ENCODE measurements around the gene TRPM6. TPM values are rescaled to one million over a fixed set of nuclear protein-coding genes. Genes with fewer than 3 reads are reported as not detected.

TRPM6 gene
- polyA plus RNA-seq, 1 experiment: 0.02 TPM

DNA sequence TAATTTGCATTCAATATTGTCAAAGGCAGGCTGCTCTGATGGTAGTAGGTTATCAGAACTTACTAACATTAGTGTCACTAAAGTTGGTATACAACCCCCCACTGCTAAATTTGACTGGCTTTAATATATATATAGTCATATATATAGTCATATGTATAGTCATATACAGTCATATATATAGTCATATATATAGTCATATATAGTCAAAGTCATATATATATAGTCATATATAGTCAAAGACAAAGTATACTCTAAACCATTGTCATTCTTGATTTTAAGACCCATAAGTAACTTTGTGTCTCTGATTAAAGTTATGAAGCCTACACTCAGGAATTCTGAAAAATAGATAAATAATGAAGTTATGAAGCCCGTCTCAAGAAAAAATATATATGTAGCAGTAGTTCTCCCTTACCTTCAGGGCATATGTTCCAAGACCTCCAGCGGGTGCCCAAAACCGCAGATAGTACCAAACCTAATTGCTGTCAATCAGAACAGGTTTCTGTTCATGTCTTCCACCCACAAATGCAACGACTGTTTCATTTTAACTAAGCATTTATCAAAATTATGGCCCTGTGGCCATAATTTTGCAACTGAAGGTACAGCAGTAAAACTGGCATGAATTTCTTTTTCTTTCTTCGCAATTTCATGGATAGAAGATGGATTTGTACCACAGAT lies 40.1 kb downstream of the TRPM6 start:
- no peaks in the 10 kb centered on the region for H3K36me3 ChIP-seq (ENCODE audit: control insufficient read depth, insufficient read depth, low read length)
- CTCF ChIA-PET: interaction anchor here (0.5 kb wide), 1 partner anchor 50 kb away, joined by 3 read pairs; no protein-coding TSS in a partner anchor
- TF ChIP-seq, protein P1, sequence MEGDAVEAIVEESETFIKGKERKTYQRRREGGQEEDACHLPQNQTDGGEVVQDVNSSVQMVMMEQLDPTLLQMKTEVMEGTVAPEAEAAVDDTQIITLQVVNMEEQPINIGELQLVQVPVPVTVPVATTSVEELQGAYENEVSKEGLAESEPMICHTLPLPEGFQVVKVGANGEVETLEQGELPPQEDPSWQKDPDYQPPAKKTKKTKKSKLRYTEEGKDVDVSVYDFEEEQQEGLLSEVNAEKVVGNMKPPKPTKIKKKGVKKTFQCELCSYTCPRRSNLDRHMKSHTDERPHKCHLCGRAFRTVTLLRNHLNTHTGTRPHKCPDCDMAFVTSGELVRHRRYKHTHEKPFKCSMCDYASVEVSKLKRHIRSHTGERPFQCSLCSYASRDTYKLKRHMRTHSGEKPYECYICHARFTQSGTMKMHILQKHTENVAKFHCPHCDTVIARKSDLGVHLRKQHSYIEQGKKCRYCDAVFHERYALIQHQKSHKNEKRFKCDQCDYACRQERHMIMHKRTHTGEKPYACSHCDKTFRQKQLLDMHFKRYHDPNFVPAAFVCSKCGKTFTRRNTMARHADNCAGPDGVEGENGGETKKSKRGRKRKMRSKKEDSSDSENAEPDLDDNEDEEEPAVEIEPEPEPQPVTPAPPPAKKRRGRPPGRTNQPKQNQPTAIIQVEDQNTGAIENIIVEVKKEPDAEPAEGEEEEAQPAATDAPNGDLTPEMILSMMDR (IDR thresholded peaks at IDR 0.05; ENCODE audit: insufficient read depth, low read depth, low read length): no peak

DNA sequence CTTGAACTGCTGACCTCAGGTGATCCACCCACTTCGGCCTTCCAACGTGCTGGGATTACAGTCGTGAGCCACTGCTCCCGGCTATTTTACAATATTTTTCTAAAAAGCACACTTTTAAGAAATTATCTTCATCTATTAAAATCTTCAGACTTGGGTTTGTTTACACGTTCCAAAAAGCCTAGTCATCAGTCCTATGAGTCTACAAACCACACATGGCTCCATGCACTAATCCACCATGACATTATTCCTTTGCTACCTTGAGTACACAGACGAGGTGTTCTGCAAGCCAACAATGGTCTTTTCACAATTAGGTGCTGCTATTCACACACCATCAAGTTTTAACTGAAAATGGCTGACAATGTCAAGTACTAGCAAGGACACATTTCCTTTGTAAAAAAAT lies 41.0 kb downstream of the TRPM6 start:
- no peak for DNase-seq (ENCODE audit: low read depth)
- ChIA-PET POLR2A (no interaction called here), CTCF (no interaction called here)

More for the DNA sequence above, 40.1 kb downstream of the TRPM6 start:
- no peak for DNase-seq (ENCODE audit: low read depth)
- Histone ChIP-seq H3K27me3 (ENCODE audit: control insufficient read depth, insufficient read depth, low read length) (no peaks in the 10 kb centered on the region), H3K4me3 (ENCODE audit: low read depth, low read length) (no peak overlapping the region)
- POLR2A ChIA-PET: no interaction called here

GRCh38 chr9:74838351-74838750 lies 49.4 kb downstream of the TRPM6 start:
- Histone ChIP-seq H3K36me3 (ENCODE audit: control insufficient read depth, insufficient read depth, low read length) (no peaks in the 10 kb centered on the region), H3K4me3 (ENCODE audit: low read depth, low read length) (no peak overlapping the region), H3K27me3 (ENCODE audit: control insufficient read depth, insufficient read depth, low read length) (no peaks in the 10 kb centered on the region)
- TF ChIP-seq, protein P1 (IDR thresholded peaks at IDR 0.05; ENCODE audit: insufficient read depth, low read depth, low read length): no peak
- ChIA-PET POLR2A (no interaction called here), CTCF (no interaction called here)
- no peak for DNase-seq (ENCODE audit: low read depth)

More for the DNA sequence above, 41.0 kb downstream of the TRPM6 start:
- no peaks in the 10 kb centered on the region for H3K27me3 ChIP-seq (ENCODE audit: control insufficient read depth, insufficient read depth, low read length)
- TF ChIP-seq, protein P1 (IDR thresholded peaks at IDR 0.05; ENCODE audit: insufficient read depth, low read depth, low read length): no peak
- no peak overlapping the region for H3K4me3 ChIP-seq (ENCODE audit: low read depth, low read length)
- no peaks in the 10 kb centered on the region for H3K36me3 ChIP-seq (ENCODE audit: control insufficient read depth, insufficient read depth, low read length)

DNA sequence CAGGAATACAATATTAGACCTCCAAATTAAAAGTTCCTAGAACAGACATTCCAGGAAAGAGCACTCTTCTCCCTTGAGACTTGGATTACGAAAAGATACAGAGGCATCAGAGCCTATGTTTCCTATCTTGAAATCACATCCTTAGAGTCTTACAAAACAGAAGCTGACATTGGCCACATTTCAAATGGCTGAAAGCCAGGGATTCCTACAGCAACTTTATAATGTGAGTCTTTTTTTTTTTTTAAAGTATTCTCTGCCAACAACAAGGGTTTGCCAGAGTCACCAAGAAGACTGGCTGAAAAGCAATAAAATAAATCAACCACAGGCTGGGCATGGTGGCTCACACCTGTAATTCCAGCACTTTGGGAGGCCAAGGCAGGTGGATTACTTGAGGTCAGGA lies 63.1 kb downstream of the TRPM6 start:
- TF ChIP-seq, protein P1 (IDR thresholded peaks at IDR 0.05; ENCODE audit: insufficient read depth, low read depth, low read length): no peak
- Histone ChIP-seq H3K36me3 (ENCODE audit: control insufficient read depth, insufficient read depth, low read length) (no peaks in the 10 kb centered on the region), H3K4me3 (ENCODE audit: low read depth, low read length) (no peak overlapping the region), H3K27me3 (ENCODE audit: control insufficient read depth, insufficient read depth, low read length) (no peaks in the 10 kb centered on the region)
- POLR2A ChIA-PET: no interaction called here
- CTCF ChIA-PET: no interaction called here
- no peak for DNase-seq (ENCODE audit: low read depth)

DNA sequence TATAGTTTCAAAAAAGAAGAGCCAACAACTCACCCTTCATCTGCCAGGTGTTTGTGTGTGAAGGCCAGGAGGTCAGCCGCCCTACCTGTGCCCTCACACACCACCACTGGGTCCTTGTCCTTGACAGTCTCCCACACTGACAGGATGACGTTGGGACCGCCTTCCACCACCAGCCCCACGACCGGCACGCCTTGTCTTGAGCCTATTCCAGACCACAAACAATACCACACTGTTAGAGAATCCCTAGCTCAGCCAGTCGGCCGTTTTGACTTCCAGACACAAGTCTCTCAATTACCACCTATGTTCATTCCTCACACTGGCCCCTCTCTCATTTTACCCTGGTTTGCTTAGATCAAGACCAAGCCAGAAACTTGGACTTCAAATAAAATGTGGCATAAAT lies 66.1 kb downstream of the TRPM6 start:
- no peak for DNase-seq (ENCODE audit: low read depth)
- Histone ChIP-seq H3K36me3 (ENCODE audit: control insufficient read depth, insufficient read depth, low read length) (no peaks in the 10 kb centered on the region), H3K4me3 (ENCODE audit: low read depth, low read length) (no peak overlapping the region), H3K27me3 (ENCODE audit: control insufficient read depth, insufficient read depth, low read length) (no peaks in the 10 kb centered on the region)
- TF ChIP-seq, protein P1 (IDR thresholded peaks at IDR 0.05; ENCODE audit: insufficient read depth, low read depth, low read length): no peak
- ChIA-PET CTCF (interaction anchor here (1.1 kb wide), 1 partner anchor 10 kb away, joined by 3 read pairs; no protein-coding TSS in a partner anchor), POLR2A (no interaction called here)

Measured in BJ (cell line).